ENCODE measurements around the gene JAK2.

DNA sequence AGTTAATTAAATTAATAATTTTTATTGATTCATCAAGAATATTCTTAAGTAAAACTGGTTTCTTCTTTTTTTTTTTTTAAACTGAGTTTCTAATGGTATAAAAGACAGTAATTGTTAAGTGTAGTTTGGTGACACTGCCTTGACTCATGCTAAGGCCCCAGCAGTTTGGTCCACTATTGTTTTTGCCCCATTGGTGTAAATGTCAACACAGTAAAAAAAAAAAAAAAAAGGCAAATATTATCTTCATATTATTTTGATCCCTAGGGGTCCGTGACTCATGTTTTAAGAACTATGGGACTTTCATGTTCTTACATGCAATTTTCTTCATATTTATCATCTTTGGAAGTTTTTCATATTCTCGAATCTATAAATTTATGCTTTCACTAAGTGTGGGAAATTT, 29.2 kb upstream of the JAK2 start:
- TF ChIP-seq, protein P1, sequence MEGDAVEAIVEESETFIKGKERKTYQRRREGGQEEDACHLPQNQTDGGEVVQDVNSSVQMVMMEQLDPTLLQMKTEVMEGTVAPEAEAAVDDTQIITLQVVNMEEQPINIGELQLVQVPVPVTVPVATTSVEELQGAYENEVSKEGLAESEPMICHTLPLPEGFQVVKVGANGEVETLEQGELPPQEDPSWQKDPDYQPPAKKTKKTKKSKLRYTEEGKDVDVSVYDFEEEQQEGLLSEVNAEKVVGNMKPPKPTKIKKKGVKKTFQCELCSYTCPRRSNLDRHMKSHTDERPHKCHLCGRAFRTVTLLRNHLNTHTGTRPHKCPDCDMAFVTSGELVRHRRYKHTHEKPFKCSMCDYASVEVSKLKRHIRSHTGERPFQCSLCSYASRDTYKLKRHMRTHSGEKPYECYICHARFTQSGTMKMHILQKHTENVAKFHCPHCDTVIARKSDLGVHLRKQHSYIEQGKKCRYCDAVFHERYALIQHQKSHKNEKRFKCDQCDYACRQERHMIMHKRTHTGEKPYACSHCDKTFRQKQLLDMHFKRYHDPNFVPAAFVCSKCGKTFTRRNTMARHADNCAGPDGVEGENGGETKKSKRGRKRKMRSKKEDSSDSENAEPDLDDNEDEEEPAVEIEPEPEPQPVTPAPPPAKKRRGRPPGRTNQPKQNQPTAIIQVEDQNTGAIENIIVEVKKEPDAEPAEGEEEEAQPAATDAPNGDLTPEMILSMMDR (IDR thresholded peaks at IDR 0.05 in 2 of 3, conservative IDR thresholded peaks at IDR 0.05 in 1 of 3; ENCODE audit: control insufficient read depth in 2 of 3, extremely low read depth in 1 of 3, insufficient read depth in 1 of 3, low read depth in 3 of 3, low read length in 3 of 3), result no peak
- TF ChIP-seq NRF1 (conservative IDR thresholded peaks at IDR 0.05; ENCODE audit: low read depth, low read length) (no peak), EZH2 (IDR thresholded peaks at IDR 0.05; ENCODE audit: borderline replicate concordance, control insufficient read depth, low read depth, low read length) (no peak), MTA2 (IDR thresholded peaks at IDR 0.05; ENCODE audit: low read depth) (no peak), POLR2A (IDR thresholded peaks at IDR 0.05; ENCODE audit: low read depth, low read length) (no peak), TAF1 (IDR thresholded peaks at IDR 0.05; ENCODE audit: borderline replicate concordance, low read depth, low read length) (no peak), MYC (IDR thresholded peaks at IDR 0.05; ENCODE audit: insufficient read depth, insufficient read length, insufficient replicate concordance, low read length, severe bottlenecking) (no peak), JUND (IDR thresholded peaks at IDR 0.05; ENCODE audit: low read depth, low read length) (no peak), SMAD5 (IDR thresholded peaks at IDR 0.05; ENCODE audit: low read depth) (no peak), FOS (IDR thresholded peaks at IDR 0.05; ENCODE audit: borderline replicate concordance, extremely low read depth, insufficient read length) (no peak)
- TF ChIP-seq, protein P2, sequence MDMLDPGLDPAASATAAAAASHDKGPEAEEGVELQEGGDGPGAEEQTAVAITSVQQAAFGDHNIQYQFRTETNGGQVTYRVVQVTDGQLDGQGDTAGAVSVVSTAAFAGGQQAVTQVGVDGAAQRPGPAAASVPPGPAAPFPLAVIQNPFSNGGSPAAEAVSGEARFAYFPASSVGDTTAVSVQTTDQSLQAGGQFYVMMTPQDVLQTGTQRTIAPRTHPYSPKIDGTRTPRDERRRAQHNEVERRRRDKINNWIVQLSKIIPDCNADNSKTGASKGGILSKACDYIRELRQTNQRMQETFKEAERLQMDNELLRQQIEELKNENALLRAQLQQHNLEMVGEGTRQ (IDR thresholded peaks at IDR 0.05; ENCODE audit: borderline replicate concordance, low read depth, low read length), result no peak
- TF ChIP-seq, protein P3, sequence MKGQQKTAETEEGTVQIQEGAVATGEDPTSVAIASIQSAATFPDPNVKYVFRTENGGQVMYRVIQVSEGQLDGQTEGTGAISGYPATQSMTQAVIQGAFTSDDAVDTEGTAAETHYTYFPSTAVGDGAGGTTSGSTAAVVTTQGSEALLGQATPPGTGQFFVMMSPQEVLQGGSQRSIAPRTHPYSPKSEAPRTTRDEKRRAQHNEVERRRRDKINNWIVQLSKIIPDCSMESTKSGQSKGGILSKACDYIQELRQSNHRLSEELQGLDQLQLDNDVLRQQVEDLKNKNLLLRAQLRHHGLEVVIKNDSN (IDR thresholded peaks at IDR 0.05; ENCODE audit: borderline replicate concordance, extremely low read length, insufficient read depth, low read depth, low read length), result no peak
- TF ChIP-seq, protein P4, sequence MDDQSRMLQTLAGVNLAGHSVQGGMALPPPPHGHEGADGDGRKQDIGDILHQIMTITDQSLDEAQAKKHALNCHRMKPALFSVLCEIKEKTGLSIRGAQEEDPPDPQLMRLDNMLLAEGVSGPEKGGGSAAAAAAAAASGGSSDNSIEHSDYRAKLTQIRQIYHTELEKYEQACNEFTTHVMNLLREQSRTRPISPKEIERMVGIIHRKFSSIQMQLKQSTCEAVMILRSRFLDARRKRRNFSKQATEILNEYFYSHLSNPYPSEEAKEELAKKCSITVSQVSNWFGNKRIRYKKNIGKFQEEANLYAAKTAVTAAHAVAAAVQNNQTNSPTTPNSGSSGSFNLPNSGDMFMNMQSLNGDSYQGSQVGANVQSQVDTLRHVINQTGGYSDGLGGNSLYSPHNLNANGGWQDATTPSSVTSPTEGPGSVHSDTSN (IDR thresholded peaks at IDR 0.05; ENCODE audit: insufficient replicate concordance, low read depth, low read length), result no peak
